GM19455 (cell line): ENCODE measurements around the gene NAP1L3.

Experiments
- ATAC-seq: cut with Tn5 transposase; IDR thresholded peaks from one replicate; pipeline ENCODE4 v1.9.1; 2021; ENCODE audit not compliant: unreplicated experiment

NAP1L3 gene, protein sequence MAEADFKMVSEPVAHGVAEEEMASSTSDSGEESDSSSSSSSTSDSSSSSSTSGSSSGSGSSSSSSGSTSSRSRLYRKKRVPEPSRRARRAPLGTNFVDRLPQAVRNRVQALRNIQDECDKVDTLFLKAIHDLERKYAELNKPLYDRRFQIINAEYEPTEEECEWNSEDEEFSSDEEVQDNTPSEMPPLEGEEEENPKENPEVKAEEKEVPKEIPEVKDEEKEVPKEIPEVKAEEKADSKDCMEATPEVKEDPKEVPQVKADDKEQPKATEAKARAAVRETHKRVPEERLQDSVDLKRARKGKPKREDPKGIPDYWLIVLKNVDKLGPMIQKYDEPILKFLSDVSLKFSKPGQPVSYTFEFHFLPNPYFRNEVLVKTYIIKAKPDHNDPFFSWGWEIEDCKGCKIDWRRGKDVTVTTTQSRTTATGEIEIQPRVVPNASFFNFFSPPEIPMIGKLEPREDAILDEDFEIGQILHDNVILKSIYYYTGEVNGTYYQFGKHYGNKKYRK

DNA sequence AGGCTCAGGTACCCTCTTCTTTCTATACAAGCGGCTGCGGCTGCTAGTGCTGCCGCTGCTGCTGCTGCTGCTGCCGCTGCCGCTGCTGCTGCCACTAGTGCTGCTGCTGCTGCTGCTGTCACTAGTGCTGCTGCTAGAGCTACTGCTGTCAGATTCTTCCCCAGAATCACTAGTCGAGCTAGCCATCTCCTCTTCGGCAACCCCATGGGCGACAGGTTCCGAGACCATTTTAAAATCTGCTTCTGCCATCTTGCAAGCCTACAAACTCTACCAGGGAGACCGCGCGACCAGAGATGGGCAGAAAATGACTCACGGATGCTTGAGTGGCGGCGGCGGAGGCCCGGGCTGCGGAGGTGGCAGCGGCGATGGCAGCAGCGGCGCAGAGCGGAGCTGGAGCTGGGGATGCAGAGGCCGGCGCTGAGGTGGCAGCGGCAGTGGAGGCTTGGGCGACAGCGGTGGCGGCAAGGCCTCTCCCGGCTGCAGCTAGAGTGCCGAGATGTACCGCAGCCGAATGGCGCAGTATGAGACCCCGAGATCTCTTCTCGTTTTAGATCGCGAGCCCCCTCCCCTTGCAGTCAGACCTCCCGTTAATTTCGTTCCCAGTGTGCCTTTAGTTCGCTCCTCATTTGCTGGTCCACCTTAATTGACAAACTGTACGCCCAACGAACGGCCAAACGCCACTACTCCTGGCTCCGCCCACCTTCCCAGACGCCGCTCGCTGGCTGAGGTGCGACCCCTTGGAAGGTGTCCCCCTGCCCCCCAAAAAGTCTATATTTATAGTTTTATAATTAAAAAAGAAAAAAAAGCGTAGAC, at the start of gene NAP1L3:
TSS of gene NAP1L3 (minus strand) at position 523 of the 813 bp plus-strand sequence. CDS start at position 249, 274 bp downstream.
- no peak for ATAC-seq

DNA sequence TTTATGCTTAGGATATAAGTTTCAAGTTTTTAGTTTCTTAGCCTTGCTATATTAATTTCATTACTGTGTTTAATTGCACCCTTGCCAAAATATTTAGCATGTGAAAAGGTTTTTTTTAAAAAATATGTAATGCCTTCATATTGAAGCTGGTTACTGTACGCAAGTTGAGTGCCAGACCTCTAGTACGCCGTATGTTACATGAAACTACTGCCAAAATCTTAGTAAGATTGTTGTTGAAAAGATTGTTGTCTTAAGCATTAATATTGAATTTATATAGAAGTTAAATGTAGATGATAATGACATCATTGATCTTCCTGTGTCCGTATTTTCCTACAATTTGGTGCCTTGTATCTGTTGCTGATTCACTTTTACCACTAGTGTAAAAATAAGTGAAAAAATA, 37.7 kb upstream of the NAP1L3 start:
- ATAC-seq, result no peak

DNA sequence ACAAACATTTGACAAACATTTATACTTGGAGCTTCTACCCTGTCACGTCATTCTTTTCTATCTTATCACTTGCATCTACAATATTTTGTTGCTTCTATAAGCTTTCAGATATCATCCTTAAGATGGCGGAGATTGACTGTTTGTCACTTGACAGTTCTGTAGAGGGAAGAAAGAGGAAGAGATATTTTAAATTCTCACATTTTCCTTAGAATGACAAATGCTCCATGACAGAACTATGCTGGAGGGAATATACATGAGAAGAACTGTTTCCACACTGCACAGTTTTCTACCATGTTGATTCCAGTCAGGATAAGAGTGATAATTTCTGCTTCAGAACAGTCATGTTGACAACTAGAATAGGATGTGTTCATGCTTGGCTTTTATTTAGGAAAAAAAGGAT, 30.3 kb upstream of the NAP1L3 start:
- ATAC-seq, result no peak

DNA sequence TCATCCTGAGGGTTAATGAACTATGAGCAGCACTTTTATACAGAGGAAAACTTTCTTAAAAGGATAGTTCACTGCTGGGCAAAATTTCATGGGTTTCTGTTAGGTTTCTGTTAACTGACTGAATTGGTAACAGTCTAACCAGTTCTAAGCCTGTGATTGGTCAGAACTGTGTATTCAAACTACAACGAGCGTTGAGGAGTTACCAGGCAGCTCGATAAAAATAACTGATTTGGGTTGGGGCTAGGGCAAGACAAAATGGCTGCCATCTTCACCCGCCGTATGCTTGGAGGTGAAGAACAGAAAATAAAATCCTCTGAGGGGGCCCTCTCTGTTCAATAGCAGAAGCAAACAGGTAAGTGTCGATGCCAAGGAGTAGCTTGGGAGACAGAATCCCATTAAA, 22.6 kb upstream of the NAP1L3 start:
- no peak for ATAC-seq

- ATAC-seq, result no peak
Observed at GRCh38 chrX:93673869-93674271, 492 bp upstream of the NAP1L3 start, which contains the start of gene FAM133A. FAM133A (plus strand) TSS chrX:93674206; CDS start chrX:93709420, 35,214 bp downstream.

DNA sequence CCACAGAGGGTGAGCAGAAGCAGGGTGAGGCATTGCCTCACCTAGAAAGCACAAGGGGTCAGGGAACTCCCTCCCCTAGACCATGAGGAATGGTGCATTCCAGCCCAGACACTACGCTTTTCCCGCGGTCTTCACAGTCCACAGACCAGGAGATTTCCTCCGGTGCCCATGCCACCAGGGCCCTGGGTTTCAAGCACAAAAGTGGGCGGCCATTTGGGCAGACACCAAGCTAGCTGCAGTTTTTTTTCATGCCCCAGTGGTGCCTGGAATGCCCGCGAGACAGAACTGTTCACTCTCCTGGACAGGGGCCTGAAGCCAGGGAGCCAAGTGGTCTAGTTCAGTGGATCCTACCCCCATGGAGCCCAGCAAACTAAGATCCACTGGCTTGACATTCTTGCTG, 12.8 kb downstream of the NAP1L3 start:
- ATAC-seq, result no peak

GRCh38 chrX:93649381-93649780, 24.0 kb downstream of the NAP1L3 start:
- no peak for ATAC-seq

GRCh38 chrX:93637591-93637990, 35.8 kb downstream of the NAP1L3 start:
- ATAC-seq, result no peak
